Dermis blood vessel endothelial cell (primary cell): ENCODE results near the gene CAP2. TPM values are rescaled to one million over a fixed set of nuclear protein-coding genes. Genes with fewer than 3 reads are reported as not detected.
"Not testable (repeated sequence)": the region's sequence is repeated elsewhere in the genome, so short reads cannot be mapped to it uniquely, and the experiment has no call there.

Experiments
- DNase-seq: peaks from one replicate; pipeline ENCODE4 v3.0.0; 2010
- total RNA-seq: library from RNA; depleted of rRNA; stranded (reverse); fragments of >200 nt; gene quantifications from 2 replicates; pipeline ENCODE4 v1.2.3, GENCODE V29; 2014

CAP2 gene
- total RNA-seq, 1 donor from 2014 or later, result 2.6 TPM

DNA sequence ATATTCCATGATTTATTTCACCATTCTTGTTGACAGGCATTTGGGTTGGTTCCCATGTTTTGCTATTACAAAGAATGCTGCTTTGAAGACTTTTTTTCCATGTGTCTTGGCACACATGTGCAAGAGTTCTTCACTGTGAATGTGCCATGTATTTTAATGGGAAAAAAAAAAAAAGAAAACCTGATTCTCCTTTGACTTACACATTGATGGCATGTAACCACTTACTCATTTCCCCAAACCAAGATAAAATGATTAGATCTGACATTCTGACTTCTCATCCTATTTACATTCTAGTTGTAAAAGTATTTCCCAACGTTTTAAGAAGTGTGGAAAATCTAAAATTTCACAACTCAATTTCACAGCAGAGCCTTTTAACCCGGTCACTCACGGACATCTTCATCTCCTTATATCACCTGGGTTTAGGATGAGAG lies 4.4 kb downstream of the CAP2 start:
- peak; percentile 43 for DNase-seq

- DNase-seq, result not testable (repeated sequence)
These were observed 12.0 kb downstream of the CAP2 start for GRCh38 chr6:17405181-17405943.

- no peak for DNase-seq
These were observed 12.5 kb downstream of the CAP2 start for GRCh38 chr6:17405944-17406245.

GRCh38 chr6:17408081-17408480 lies 14.7 kb downstream of the CAP2 start:
- DNase-seq, result no peak

- DNase-seq, result no peak
These were observed 16.9 kb downstream of the CAP2 start for GRCh38 chr6:17410281-17410680.

DNA sequence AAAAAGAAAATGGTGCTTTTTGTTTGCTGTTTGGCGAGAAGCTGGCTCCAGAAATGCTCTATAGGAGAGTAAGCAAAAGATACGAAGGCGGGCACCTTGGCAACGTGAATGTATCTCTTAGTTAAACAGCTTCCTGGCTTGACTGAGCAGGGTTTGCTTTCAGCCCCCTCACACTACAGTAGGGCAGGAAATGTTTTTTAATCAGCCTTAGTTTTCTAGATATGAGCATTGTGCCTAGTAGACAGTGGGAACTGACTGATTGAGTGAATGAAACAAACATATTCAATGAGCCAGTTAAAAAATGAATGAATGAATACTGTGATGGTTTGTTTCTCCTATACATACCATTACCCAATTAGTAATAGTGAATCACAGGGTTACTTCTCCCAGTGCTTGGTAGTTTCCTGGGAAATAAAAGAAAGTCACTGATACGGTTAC lies 19.9 kb downstream of the CAP2 start:
- peak; percentile 49 for DNase-seq

- DNase-seq, result not testable (repeated sequence)
These were observed 21.0 kb downstream of the CAP2 start for GRCh38 chr6:17414395-17414794.

- DNase-seq, result no peak
These were observed 21.9 kb downstream of the CAP2 start for GRCh38 chr6:17415321-17415720.

- DNase-seq, result no peak
These were observed 23.4 kb downstream of the CAP2 start for GRCh38 chr6:17416806-17417205.

GRCh38 chr6:17417817-17418216 lies 24.4 kb downstream of the CAP2 start:
- peak; percentile 66 for DNase-seq

- DNase-seq, result no peak
These were observed 25.1 kb downstream of the CAP2 start for GRCh38 chr6:17418281-17419188.

DNA sequence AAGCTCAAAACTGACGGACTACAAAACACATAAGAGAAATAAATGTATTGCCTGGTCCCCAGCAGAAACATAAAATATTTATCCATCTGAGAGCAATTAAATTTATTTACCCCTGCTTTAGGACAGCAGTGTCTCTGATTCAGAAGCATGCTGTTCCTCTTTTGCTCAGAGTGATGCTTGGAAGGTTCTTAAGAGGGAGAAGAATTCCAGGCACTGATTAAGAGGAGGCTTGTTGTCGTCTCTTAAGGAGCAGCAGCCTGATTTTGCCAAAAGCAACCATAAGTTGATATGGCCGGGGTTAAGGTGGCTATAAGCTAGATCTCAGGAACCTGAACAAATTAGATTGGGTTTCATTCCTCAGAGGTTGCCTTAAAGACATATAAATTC lies 25.8 kb downstream of the CAP2 start:
- no peak for DNase-seq

GRCh38 chr6:17420368-17420767 lies 27.0 kb downstream of the CAP2 start:
- no peak for DNase-seq

DNA sequence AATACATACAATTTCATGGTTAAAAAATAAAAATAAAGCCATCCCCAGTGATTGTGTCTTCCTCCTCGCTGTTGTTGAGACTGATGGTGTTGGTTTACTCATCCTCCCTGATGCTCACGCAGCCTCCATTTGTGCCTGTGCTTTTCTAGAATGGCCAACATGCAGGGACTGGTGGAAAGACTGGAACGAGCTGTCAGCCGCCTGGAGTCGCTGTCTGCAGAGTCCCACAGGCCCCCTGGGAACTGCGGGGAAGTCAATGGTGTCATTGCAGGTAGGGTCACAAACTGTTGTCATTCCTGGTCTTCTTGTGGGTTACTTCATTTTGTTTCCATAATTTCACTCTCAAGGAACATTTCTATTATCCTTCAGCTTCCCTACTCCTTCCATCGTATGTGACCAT lies 28.0 kb downstream of the CAP2 start:
- no peak for DNase-seq

DNA sequence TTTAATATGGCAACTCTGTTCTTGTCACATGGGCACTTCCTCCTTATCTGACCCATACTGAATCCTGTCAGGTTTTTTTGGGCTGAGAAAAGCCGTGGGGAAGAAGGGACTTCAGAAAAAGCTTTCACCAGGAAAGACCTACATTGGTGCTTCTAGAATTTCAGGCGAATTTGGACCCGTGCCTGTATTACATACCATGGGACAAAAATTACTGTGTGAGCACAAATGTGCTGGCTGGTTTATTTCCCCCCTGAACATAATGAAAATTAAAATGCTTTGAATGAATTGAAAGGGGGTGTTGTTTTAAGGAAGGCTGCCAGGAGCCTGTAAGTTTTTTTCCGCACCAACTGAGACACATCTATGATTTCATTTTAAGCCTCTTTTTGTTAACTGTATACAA lies 29.6 kb downstream of the CAP2 start:
- no peak for DNase-seq

- no peak for DNase-seq
These were observed 33.7 kb downstream of the CAP2 start for GRCh38 chr6:17427062-17427461.

GRCh38 chr6:17427617-17428016 lies 34.2 kb downstream of the CAP2 start:
- no peak for DNase-seq

- DNase-seq, result not testable (repeated sequence)
These were observed 35.3 kb downstream of the CAP2 start for GRCh38 chr6:17428595-17429120.

- no peak for DNase-seq
These were observed 36.1 kb downstream of the CAP2 start for GRCh38 chr6:17429383-17430061.

- DNase-seq, result no peak
These were observed 38.2 kb downstream of the CAP2 start for GRCh38 chr6:17431581-17431980.

DNA sequence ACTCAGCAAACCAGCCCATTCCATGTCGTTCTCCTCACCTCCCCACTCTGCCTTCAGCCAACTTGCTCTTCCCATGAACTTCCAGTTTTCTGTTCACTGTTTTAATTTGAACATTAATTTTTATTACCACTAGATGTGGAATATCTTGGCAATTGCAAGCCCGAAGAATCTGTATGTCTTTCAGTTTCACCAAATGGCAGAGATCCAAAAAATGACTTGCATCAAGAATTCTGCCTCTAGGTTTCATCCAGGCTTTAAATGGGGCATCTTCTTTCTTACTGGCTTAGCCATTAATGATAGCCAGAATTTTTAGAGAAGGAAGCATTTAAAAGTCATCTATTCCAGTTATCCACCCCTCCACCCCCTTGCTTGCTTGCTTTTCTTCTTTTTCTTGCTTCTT lies 39.0 kb downstream of the CAP2 start:
- no peak for DNase-seq

DNA sequence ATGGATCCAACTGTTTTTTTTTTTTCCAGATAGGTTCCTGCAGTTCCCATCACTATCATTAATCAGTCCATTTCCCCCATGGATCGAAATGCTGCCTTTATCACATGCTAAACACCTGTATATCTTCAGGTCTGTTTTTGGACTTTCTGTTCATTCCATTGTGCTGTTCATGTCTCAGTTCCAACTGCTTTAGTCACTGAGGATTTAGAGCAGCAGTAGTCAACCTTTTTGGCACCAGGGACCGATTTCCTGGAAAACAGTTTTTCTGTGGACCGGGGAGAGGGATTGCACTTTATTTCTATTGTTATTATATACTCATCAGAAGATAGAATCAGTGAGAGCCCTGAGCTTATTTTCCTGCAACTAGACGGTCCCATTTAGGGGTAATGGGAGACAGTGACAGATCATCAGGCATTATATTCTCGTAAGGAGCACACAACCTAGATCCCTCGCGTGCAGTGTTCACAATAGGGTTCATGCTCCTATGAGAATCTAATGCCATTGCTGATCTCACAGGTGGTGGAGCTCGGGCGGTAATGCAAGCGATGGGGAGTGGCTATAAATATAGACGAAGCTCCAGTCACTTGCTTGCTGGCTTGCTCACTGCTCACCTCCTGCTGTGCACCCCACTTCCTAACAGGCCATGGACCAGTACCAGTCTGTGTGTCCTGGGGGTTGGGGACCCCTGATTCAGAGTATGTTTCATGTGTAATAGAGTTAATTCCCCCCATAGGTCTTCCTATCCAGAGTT lies 46.0 kb downstream of the CAP2 start:
- peak; percentile 70 for DNase-seq
